WTC11 (cell line): ENCODE results near the gene KRTAP1-4.

Experiments used
- E2F5 ChIP-seq: sonication (generic); formaldehyde crosslinking; IDR thresholded peaks from 2 replicates; pipeline ENCODE4 v1.8.1; 2022; ENCODE audit warnings: mild to moderate bottlenecking, moderate library complexity, missing genetic modification reagents
- FOXK1 ChIP-seq: sonication (generic); formaldehyde crosslinking; IDR thresholded peaks from 2 replicates; pipeline ENCODE4 v1.8.0; 2022; ENCODE audit warnings: mild to moderate bottlenecking, moderate library complexity, missing genetic modification reagents
- JUN ChIP-seq: sonication (generic); formaldehyde crosslinking; IDR thresholded peaks from 2 replicates; pipeline ENCODE4 v1.8.0; 2023; ENCODE audit warnings: mild to moderate bottlenecking, missing genetic modification reagents
- KAT7 ChIP-seq: sonication (generic); formaldehyde crosslinking; IDR thresholded peaks from 2 replicates; pipeline ENCODE4 v1.8.1; 2023; ENCODE audit warnings: missing genetic modification reagents, mild to moderate bottlenecking, borderline replicate concordance
- NR2C2 ChIP-seq: sonication (generic); formaldehyde crosslinking; IDR thresholded peaks from 2 replicates; pipeline ENCODE4 v1.8.0; 2022; ENCODE audit warnings: mild to moderate bottlenecking, missing genetic modification reagents
- RELA ChIP-seq: sonication (generic); formaldehyde crosslinking; IDR thresholded peaks from 2 replicates; pipeline ENCODE4 v1.8.1; 2022; ENCODE audit warnings: missing genetic modification reagents, mild to moderate bottlenecking, borderline replicate concordance
- SP1 ChIP-seq: sonication (generic); formaldehyde crosslinking; conservative IDR thresholded peaks from 2 replicates; pipeline ENCODE4 v1.8.1; 2022; ENCODE audit warnings: missing genetic modification reagents
- TCF7 ChIP-seq: sonication (generic); formaldehyde crosslinking; IDR thresholded peaks from 2 replicates; pipeline ENCODE4 v1.8.0; 2022; ENCODE audit warnings: mild to moderate bottlenecking, low read depth, missing genetic modification reagents, moderate library complexity
- ZNF121 ChIP-seq: sonication (generic); formaldehyde crosslinking; IDR thresholded peaks from 2 replicates; pipeline ENCODE4 v1.8.0; 2023; ENCODE audit warnings: missing genetic modification reagents
- ZNF263 ChIP-seq: sonication (generic); formaldehyde crosslinking; IDR thresholded peaks from 2 replicates; pipeline ENCODE4 v1.8.1; 2022; ENCODE audit warnings: low read depth, mild to moderate bottlenecking, moderate library complexity, missing genetic modification reagents
- TF ChIP-seq, protein P1 (sequence below): fragments of 200-600 bp; IDR thresholded peaks from 2 replicates; pipeline ENCODE4 v1.8.0; 2022; ENCODE audit warnings: antibody characterized with exemption
- TF ChIP-seq, protein P2 (sequence below): sonication (generic); formaldehyde crosslinking; IDR thresholded peaks from 2 replicates; pipeline ENCODE4 v1.8.0; 2022; ENCODE audit warnings: missing genetic modification reagents
- TF ChIP-seq, protein P3 (sequence below): sonication (generic); formaldehyde crosslinking; IDR thresholded peaks from 2 replicates; pipeline ENCODE4 v1.8.1; 2022; ENCODE audit warnings: mild to moderate bottlenecking, missing genetic modification reagents, moderate library complexity, borderline replicate concordance
- TF ChIP-seq, protein P4 (sequence below): sonication (generic); formaldehyde crosslinking; IDR thresholded peaks from 2 replicates; pipeline ENCODE4 v1.8.0; 2022; ENCODE audit warnings: mild to moderate bottlenecking, missing genetic modification reagents

- TF ChIP-seq RELA (CRISPR knock-in tag) (no peak), JUN (CRISPR knock-in tag) (no peak), KAT7 (no peak), ZNF121 (CRISPR knock-in tag) (no peak), E2F5 (CRISPR knock-in tag) (no peak), ZNF263 (no peak), FOXK1 (CRISPR knock-in tag) (no peak), NR2C2 (CRISPR knock-in tag) (no peak), SP1 (CRISPR knock-in tag) (no peak), TCF7 (CRISPR knock-in tag) (no peak)
- TF ChIP-seq, protein P1, sequence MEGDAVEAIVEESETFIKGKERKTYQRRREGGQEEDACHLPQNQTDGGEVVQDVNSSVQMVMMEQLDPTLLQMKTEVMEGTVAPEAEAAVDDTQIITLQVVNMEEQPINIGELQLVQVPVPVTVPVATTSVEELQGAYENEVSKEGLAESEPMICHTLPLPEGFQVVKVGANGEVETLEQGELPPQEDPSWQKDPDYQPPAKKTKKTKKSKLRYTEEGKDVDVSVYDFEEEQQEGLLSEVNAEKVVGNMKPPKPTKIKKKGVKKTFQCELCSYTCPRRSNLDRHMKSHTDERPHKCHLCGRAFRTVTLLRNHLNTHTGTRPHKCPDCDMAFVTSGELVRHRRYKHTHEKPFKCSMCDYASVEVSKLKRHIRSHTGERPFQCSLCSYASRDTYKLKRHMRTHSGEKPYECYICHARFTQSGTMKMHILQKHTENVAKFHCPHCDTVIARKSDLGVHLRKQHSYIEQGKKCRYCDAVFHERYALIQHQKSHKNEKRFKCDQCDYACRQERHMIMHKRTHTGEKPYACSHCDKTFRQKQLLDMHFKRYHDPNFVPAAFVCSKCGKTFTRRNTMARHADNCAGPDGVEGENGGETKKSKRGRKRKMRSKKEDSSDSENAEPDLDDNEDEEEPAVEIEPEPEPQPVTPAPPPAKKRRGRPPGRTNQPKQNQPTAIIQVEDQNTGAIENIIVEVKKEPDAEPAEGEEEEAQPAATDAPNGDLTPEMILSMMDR, result no peak
- TF ChIP-seq, protein P2, sequence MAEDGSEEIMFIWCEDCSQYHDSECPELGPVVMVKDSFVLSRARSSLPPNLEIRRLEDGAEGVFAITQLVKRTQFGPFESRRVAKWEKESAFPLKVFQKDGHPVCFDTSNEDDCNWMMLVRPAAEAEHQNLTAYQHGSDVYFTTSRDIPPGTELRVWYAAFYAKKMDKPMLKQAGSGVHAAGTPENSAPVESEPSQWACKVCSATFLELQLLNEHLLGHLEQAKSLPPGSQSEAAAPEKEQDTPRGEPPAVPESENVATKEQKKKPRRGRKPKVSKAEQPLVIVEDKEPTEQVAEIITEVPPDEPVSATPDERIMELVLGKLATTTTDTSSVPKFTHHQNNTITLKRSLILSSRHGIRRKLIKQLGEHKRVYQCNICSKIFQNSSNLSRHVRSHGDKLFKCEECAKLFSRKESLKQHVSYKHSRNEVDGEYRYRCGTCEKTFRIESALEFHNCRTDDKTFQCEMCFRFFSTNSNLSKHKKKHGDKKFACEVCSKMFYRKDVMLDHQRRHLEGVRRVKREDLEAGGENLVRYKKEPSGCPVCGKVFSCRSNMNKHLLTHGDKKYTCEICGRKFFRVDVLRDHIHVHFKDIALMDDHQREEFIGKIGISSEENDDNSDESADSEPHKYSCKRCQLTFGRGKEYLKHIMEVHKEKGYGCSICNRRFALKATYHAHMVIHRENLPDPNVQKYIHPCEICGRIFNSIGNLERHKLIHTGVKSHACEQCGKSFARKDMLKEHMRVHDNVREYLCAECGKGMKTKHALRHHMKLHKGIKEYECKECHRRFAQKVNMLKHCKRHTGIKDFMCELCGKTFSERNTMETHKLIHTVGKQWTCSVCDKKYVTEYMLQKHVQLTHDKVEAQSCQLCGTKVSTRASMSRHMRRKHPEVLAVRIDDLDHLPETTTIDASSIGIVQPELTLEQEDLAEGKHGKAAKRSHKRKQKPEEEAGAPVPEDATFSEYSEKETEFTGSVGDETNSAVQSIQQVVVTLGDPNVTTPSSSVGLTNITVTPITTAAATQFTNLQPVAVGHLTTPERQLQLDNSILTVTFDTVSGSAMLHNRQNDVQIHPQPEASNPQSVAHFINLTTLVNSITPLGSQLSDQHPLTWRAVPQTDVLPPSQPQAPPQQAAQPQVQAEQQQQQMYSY, result no peak
- TF ChIP-seq, protein P3, sequence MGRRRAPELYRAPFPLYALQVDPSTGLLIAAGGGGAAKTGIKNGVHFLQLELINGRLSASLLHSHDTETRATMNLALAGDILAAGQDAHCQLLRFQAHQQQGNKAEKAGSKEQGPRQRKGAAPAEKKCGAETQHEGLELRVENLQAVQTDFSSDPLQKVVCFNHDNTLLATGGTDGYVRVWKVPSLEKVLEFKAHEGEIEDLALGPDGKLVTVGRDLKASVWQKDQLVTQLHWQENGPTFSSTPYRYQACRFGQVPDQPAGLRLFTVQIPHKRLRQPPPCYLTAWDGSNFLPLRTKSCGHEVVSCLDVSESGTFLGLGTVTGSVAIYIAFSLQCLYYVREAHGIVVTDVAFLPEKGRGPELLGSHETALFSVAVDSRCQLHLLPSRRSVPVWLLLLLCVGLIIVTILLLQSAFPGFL (CRISPR knock-in tag), result no peak
- TF ChIP-seq, protein P4, sequence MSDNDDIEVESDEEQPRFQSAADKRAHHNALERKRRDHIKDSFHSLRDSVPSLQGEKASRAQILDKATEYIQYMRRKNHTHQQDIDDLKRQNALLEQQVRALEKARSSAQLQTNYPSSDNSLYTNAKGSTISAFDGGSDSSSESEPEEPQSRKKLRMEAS, result no peak
Measured at GRCh38 chr17:40993084-40993483, 36.9 kb downstream of the KRTAP1-4 start.
